NCI-H1048 (cell line): ENCODE data around the gene SALL3.
"Not testable (repeated sequence)": the region's sequence is repeated elsewhere in the genome, so short reads cannot be mapped to it uniquely, and the experiment has no call there.

Source experiments
- DNase-seq: peaks from one replicate; lab custom pipeline; 2025; lab: John Stamatoyannopoulos, UW

Gene SALL3

DNA sequence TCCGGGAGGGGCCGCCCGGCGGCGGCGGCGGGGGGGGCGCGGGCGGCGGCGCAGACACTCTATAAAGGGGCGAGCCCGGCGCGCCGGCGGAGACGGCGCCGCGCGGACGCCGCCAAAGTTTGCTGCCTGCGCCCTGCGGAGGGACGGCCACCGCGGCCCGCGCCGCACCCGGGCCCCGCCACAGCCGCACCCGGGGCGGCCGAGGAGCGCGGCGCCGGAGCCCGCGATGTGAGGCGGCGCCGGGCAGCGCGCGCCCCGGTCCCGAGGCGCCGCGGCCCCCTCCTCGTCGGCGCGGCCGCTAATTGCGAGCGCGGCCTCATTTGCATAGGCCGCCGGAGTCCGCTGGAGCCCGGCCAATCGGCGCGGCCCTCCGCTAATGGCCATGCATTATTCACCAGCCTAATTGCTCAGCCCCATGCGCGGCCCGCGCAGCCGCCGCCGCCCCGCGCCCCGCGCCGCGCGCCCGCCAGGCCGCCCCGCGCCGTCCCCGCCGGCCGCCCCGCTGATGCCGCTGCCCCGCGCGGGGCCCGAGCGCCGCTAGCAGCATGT, at the start of gene SALL3:
Gene SALL3, plus strand, starts transcription at position 89 of the 549 bp plus-strand sequence. Its CDS starts 457 bp downstream, at position 546.
- DNase-seq: no peak

DNA sequence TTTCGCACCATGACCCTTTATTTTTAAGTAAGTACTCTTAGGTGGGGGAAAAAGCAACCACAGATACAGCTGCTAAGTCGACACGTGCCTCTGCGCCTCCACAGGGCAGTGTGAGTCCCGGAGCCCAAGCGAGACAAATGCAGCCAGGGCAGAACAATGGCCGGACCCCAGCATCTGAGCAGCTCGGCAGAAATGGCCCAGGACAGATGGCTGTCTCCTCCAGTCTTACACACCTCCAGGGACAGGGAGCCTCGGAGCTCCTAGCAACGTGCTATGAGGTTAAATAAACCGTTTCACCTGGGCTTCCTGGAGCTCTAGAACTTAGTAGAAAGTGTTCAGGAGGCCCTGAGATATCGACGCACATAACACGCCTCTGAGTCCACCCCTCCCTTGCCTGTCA, 47.3 kb upstream of the SALL3 start:
- no peak for DNase-seq

DNA sequence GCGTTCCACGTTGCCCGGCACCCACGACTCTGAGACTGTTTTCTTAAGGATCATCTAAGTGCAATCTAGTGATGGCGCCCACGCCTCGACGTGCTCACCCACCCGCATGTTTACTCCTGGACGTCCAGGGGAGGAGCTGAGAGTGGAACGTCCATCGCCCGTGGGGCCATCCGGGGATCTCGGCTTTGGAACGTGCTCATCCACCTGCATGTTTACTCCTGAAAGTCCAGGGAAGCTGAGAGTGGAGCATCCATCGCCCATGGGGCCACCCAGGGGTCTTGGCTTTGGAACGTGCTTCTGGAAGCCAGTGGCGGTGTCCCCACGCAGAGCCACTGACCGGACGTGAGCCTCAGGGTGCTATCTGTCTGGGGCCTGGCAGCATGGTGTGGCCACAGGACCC, 45.6 kb upstream of the SALL3 start:
- DNase-seq: no peak

DNA sequence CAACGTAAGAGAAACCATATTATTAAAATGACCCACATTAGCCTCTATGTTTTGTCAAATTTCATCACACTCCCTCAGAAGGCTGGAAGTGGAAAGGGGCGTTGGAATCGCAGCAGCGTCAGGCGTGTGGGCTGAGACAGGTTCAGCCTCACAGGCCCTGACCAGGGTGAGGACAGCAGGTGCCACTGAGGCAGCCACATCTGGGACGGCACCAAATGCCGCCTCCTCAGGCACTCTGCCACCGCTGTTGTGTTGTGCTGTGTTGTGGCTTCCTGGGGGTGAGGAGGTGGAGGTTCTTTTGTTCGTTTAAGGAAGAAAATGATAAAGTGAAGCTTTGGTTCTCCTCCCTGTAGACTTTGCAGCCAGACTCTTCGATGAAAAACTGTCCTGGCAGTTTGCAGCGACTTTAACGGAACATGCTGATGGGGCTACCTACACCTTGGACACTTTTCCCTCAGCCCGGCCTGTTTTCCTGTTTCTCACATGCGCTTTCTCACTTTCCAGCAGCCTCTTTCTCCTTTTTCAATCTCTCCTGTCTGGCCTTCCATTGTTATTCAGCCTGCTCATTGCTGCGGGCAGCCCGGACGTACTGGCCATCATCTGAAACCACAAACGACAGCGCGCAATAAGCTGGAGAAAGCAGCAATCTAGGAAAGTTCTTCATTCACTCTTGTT, 44.9 kb upstream of the SALL3 start:
- no peak for DNase-seq

DNA sequence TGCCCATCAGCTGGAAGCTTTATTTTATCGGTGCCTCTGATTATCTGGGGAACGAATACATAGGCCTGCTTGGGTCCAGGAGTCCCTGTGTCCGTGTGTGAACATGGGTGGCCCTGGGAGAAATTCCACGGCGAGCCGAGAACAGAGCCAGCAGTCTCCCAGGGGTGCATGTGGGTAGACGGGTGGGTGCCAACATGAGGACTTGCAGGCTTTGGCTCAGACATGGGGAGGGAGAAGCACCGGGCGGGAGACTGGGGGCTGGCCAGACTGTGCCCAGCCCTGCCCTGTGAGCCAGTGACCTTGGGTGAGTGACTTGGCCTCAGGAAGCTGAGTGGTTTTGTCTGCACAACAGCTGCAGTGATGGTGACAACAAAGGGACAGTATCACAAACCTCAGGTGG, 44.2 kb upstream of the SALL3 start:
- DNase-seq: no peak

DNA sequence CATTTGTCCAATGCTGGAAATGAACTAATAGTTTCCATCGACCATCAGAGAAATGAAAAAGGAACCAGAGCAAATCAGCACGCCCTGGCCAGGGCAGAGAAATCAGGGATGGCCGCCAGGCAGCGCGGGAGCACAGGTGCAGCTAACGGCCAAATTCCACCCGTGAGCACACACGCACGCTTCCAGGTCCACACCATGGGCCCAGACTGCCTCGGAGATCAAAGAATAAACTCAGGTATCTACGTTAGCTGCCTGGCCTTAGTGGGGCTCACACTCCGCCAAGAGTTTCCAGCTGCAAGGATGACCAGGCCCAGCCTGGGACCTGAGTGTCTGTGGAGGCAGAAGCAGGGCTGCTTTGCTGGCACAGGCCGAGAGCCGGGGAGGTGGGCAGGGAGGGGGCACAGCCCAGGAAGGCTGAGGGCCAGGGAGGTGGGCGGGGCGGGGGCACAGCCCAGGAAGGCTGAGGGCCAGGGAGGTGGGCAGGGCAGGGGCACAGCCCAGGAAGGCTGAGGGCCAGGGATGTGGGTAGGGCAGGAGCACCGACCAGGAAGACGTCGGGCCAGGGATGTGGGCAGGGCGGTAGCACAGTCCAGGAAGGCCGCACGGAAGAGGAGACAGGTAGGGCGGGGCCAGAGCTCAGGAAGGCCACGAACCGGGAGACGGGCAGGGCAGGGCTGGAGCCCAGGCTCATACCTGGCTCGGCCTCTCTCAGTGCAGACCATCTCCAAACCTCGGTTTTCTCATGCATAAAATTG, 43.2 kb upstream of the SALL3 start:
- DNase-seq: no peak

DNA sequence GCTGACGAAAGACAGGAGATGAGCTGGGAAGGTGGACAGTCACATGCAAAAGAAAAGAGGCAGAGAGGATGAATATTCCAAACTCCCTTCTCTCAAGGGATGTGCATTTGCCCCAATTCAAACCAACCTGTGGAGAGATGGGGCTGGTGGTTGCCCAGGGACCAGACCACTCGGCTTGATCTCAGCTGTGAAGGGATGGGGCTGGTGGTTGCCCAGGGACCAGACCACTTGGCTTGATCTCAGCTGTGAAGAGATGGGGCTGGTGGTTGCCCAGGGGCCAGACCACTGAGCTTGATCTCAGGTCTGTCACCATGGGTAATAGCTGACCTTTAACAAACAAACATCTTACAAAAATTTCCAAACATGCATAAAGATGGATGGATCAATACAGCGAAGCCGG, 42.5 kb upstream of the SALL3 start:
- no peak for DNase-seq

DNA sequence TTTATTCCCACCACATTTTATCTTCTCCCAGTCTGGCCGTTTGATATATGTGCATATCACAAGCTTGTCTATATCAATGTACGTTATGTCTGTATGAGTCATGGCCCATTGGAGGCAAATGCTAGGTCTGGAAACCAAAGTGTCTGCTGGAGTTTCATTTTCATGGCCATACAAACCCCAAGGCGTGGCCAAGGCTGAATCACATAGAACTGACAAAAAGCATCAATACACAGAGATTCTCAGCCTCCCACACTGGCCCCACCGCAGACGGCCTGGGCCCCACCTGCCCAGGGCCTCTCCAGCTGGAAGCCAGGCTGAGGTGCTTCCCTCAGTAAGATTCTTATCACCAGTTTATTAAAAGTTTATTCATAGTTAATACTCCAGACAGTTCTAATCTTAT, 40.5 kb upstream of the SALL3 start:
- DNase-seq: no peak

DNA sequence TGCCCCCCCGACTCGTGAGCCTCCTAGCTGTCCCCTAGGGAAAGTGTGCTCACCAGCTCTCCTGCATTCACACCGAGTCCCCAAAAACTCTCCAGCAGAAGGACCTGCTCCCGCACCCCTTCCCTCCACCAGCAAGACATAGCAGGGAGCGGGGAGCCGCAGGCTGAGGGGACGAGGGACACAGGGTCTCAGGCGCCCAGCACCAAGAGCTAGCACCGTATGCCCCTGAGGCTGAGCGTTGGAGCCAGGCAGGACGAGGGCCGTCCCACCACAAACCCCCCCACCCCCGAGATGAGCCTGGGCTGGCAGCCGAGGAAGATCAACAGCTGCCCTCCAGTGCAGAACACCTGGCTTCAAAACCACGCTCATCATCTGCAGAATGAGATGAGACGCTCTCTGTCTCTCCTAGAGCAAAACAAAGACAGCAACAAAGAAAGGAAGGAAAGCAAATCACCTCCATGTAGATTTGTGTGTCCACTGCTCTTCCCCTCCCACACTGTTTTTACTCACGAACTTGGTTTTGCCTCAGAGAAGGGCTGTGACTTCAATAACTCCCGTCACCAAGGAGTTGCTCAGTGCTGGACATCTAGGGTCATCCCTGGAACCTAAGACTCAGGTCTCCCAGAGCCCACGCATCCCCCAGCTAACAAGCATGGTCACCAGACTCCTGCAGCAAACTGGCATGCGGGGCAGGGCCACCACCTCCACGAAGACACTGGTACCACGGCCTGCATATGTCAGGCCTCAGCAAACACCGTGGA, 39.7 kb upstream of the SALL3 start:
- DNase-seq: no peak

DNA sequence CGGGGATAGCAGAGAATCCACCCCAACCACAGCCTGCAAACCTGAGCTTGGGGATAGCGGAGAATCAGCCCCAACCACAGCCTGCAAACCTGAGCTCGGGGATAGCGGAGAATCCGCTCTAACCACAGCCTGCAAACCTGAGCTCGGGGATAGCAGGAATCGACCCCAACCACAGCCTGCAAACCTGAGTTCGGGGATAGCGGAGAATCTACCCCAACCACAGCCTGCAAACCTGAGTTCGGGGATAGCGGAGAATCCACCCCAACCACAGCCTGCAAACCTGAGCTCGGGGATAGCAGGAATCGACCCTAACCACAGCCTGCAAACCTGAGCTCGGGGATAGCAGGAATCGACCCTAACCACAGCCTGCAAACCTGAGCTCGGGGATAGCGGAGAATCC, 37.4 kb upstream of the SALL3 start:
- DNase-seq: not testable (repeated sequence)

DNA sequence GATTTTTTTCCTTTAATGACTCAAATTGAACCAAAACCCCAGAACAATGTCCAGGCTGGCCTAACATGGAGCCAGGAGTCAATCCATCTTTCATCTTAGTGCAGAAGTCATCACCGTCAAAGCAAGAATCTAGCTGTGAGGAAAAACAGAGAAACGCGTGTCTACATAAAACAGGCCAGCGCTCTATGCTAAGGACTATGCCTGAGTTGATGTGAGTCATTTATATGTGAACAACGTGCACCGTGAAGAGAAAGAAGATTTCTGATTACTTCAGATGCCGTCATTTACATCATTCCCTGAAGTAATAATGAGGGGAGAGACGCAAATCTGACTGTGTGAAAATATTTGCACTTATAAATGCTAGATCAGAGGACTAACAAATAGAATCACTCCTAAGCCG, 34.0 kb upstream of the SALL3 start:
- DNase-seq: no peak

DNA sequence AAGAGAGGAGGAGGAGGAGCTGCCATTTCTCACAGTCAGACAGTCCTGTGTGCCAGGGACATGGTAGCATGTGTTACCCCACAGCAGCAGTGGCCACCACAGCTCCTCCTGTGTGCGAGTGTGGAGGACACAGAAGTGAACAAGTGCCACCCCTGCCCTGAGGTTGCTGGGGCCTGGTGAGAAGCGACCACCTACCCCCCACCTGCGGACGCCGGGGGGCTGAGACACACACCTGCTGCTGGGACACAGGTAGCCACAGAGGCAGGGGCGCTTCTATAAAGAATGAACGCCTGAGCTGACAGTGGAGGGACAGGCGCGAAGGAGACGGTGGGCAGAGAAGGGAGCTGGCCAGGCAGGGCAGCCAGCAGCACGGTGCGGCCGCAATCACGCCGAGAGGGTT, 32.3 kb upstream of the SALL3 start:
- no peak for DNase-seq

DNA sequence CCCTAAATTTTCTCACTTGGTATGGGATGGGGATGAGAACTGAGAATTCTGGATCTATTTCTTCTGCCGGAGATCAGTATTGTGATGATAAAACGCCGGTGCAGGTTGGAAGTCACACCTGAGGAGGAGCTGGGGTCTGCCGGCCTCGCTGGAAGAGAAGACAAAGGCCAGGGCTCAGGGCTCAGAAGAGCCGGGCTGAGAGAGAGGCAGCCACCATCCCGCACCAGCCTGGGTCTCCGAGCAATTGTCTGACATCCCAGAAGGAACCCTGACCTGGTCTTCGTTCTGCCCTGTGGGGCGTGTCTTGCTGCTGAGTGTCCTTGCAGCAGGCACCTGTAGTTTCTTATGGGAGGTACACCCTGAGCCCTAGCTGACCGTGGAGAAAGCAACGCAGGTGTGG, 31.4 kb upstream of the SALL3 start:
- DNase-seq: no peak

DNA sequence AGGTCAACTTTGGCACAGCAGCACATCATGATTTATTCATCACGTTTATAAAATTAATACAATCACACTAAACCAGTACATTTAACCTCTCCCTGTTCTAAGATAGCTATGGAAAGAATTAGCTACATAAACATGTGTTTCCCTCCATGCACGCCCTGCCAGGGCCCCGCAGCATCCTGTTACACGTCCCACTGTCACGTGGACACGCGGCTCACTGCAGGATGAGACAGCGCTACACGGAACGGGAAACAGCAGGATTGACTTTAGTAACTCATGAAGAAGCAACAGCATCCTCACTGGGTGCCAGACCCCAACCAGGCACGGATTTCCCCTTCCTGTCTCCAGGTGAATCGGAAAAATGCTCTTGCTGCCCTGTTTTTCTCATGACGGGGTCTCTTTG, 30.9 kb upstream of the SALL3 start:
- no peak for DNase-seq

DNA sequence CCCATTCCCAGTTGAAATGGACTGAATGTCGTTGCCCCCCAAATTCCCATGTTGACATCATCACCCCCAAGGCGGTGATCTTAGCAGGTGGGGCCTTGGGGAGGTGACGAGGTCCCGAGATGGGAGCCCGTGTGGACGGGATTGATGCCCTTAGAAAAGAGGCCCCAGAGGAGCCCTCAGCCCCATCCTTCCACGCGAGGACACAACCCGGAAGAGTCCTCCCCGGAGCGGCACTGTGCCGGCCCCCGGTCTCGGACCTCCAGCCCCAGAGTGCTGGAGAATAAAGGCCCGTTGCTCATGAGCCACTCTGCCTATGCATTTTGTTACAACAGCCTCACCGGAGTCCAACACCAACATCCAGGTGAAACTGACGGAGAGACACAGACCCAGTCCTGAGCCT, 30.4 kb upstream of the SALL3 start:
- no peak for DNase-seq

DNA sequence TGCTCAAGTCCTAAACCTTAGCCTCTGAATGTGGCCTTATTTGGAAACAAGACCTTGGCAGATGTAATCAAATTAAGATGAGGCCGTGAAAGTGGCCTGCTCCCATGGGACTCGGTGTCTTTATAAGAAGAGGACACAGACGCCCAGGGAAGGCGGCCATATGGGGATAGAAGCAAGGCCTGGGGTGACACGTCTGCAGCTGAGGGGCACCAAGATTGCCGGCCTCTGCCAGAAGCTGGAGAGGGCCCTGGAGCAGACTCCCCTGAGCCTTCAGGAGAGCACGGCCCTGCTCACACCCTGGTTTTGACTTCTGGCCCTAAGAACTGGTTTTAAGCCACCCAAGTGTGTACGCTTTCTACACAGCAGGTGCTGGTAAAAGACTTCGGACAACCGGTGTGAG, 29.2 kb upstream of the SALL3 start:
- no peak for DNase-seq

DNA sequence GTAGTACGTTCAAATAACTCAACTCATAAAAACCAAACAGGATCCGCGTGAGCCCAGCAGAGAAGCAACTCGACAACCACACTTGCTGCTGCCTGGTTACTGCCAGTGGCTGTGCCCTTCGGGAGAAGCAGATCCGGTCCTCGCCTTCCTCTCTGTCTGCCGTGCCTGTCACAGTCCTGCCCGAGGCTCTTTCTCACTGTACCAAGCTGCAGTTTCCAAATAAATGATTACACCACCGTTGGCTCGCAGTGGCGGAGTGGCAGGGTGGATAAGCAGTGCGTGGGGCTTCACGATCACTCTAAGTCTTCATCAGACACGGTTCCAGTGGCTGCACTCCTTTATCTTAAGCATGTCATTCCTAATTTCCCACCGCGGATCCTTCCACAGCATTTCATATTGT, 26.1 kb upstream of the SALL3 start:
- no peak for DNase-seq

DNA sequence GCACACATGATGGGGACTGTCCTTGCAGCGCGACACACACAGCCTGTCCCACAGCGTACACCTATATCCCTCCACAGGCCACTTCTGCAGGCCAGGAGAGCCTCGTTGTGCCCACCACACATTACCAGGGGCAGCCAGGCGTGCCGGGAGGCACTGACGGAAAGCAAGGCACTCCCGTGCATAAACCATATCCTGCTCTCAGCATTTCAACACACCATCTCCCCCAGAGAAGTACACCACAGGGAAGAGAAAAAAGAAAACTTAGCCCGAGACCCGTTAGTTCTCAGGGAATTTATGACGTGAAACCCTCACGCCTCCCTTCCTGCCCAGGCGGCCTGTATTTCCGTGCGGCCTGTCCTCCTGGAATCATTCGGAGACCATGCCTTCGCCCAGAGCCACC, 24.6 kb upstream of the SALL3 start:
- DNase-seq: no peak

DNA sequence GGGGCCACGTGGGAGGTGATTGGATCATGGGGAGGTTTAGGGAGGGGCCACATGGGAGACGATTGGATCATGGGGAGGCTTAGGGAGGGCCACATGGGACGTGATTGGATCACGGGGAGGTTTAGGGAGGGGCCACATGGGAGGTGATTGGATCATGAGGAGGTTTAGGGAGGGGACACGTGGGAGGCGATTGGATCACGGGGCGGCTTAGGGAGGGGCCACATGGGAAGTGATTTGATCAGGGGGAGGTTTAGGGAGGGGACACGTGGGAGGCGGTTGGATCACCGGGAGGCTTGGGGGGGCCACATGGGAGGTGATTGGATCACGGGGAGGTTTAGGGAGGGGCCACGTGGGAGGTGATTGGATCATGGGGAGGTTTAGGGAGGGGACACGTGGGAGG, 22.5 kb upstream of the SALL3 start:
- DNase-seq: no peak

DNA sequence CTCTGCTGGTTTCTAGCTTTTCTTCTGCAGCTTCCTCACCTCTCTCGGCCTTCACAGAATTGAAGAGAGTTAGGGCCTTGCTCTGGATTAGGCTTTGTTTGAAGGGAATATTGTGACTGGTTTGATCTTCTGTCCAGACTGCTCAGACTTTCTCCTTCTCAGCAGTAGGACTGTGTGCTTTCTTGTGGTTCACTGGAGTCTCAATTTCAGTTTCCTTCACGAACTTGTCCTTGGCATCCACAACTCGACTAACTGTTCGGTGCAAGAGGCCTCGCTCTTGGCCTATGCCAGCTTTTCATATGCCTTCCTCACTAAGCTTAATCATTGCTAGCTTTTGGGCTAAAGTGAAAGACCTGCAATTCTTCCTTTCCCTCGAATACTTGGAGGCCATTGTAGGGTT, 18.9 kb upstream of the SALL3 start:
- DNase-seq: no peak

DNA sequence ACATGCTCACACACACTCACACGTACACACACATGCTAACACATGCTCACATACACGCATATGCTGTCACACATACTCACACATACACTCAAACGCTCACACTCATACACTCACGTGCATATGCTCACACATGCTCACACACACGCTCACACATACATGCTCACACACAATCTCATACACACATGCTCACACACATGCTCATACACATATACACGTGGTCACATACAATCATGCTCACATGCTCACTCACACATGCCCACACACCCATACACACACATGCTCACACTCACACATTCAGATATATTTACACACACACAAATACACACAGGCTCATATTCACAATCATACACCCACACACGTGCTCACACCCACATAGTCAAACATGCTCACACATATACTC, 17.5 kb upstream of the SALL3 start:
- no peak for DNase-seq

DNA sequence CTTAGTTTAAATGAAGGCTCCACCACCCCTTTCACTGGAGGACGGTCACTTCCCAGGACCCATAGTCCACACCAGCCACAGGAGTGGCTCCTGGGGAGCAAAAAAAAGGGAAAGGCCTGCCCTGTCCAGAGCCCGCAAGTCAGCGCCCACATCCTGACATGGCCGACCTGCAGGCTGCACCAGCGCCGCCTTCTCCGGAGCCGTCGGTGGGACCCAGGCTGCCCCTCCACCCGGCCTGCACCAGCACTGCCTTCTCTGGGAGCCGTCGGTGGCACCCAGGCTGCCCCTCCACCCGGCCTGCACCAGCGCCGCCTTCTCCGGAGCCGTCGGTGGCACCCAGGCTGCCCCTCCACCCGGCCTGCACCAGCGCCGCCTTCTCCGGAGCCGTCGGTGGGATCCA, 14.9 kb upstream of the SALL3 start:
- DNase-seq: not testable (repeated sequence)

DNA sequence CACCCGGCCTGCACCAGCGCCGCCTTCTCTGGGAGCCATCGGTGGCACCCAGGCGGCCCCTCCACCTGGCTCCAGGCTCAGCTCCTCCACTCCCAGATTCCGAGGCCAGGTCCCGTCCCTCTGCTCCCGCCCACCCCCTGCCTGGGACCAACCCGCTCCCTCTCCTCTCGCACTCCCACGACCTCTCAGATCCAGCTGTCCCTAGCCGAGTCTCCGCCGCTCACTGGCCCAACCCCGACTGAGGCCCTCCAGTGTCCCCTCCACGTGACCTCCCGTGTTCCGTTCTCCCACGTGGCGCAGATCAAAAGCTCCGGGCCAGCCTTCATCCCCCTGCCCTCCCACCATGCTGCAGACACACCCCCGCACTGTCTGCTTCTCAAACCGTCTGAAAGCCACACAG, 14.4 kb upstream of the SALL3 start:
- no peak for DNase-seq
